ENCODE results near the gene ADGRV1. TPM values are rescaled to one million over a fixed set of nuclear protein-coding genes. Genes with fewer than 3 reads are reported as not detected.

Gene ADGRV1
- total RNA-seq, 1 donor from 2014 or later = not detected

DNA sequence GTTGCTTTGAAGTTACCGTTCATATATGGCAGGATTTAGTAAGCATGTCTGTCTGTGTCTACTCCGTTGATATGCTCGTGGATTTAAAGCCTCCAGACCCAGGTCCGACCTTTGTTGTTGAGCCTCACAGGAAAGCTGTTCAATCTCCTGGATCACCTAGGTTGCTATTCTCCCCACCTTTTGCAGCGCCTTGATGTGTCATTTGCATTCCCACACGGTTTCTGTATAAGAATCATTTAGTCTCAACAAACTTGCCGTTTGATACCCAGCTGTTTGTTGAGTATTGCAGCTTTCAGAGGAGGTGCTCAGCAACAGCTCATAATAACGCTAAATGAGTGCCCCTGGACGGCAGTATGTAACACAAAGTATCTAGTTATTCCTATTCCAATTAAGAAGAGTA, 1.2 kb upstream of the ADGRV1 start:
- peaks cover 96% of the 10 kb centered on the region for H3K27me3 ChIP-seq (ENCODE audit: low read depth)

DNA sequence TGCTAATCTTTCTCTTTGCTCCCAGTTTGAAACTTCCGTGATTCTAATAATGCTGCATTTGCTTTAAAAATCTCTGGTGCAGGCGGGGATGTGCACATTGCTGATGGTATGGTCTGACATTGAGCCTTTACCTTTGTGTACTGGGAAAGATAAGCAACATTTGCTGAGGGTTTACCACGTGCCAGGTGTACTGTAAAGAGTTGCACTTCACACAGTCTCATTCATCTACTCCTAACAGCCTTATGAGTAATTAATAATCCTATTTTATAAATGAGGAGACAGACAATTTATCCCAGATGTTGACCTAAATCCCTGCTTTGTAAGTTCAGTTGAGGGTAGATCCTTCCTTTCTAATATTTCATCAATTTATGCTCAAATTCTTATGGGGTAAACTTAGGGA, 726 bp upstream of the ADGRV1 start:
- no peak overlapping the region for H3K27ac ChIP-seq (replicated peaks)
- H3K36me3 ChIP-seq = no peaks in the 10 kb centered on the region
- H3K4me1 ChIP-seq = peaks cover 15% of the 10 kb centered on the region
- TF ChIP-seq, protein P1, sequence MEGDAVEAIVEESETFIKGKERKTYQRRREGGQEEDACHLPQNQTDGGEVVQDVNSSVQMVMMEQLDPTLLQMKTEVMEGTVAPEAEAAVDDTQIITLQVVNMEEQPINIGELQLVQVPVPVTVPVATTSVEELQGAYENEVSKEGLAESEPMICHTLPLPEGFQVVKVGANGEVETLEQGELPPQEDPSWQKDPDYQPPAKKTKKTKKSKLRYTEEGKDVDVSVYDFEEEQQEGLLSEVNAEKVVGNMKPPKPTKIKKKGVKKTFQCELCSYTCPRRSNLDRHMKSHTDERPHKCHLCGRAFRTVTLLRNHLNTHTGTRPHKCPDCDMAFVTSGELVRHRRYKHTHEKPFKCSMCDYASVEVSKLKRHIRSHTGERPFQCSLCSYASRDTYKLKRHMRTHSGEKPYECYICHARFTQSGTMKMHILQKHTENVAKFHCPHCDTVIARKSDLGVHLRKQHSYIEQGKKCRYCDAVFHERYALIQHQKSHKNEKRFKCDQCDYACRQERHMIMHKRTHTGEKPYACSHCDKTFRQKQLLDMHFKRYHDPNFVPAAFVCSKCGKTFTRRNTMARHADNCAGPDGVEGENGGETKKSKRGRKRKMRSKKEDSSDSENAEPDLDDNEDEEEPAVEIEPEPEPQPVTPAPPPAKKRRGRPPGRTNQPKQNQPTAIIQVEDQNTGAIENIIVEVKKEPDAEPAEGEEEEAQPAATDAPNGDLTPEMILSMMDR (IDR thresholded peaks at IDR 0.05; ENCODE audit: borderline replicate concordance) = no peak
- DNase-seq = no peak
- H3K9me3 ChIP-seq (replicated peaks) = no peaks in the 10 kb centered on the region
- intact Hi-C loops (cut with micrococcal nuclease) = no loop called here
- peak overlapping the region; percentile 59 for H3K4me3 ChIP-seq
- peaks cover 98% of the 10 kb centered on the region for H3K27me3 ChIP-seq (ENCODE audit: low read depth)

More for the DNA sequence above, 1.2 kb upstream of the ADGRV1 start:
- Histone ChIP-seq H3K27ac (replicated peaks) (no peak overlapping the region), H3K4me3 (no peak overlapping the region), H3K4me1 (peaks cover 15% of the 10 kb centered on the region), H3K36me3 (no peaks in the 10 kb centered on the region), H3K9me3 (replicated peaks) (no peaks in the 10 kb centered on the region)
- DNase-seq = no peak
- TF ChIP-seq, protein P1 (IDR thresholded peaks at IDR 0.05; ENCODE audit: borderline replicate concordance) = no peak
- intact Hi-C loops (cut with micrococcal nuclease) = no loop called here

DNA sequence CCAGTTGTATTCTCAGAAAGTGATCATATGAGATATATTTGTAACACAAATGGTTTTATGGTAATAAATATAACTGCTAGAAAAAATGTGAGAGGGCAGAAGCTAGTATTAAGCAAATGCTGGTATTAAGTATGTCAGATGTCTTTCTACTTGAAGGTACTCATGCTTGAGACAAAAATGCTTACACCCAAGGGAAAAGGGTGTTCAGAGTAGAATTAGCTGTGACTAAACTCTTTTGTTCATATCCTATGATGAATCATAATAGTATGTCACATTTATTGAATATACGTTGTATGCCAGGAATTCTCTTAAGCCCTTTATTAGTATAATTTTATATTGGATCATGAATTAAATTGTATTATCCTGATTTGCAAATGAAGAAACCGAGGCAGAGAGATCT, 2.2 kb downstream of the ADGRV1 start:
- intact Hi-C loops (cut with micrococcal nuclease) = no loop called here
- Histone ChIP-seq H3K36me3 (no peaks in the 10 kb centered on the region), H3K27ac (replicated peaks) (no peak overlapping the region), H3K27me3 (ENCODE audit: low read depth) (peaks cover 75% of the 10 kb centered on the region), H3K4me3 (no peak overlapping the region), H3K9me3 (replicated peaks) (no peaks in the 10 kb centered on the region), H3K4me1 (peaks cover 15% of the 10 kb centered on the region)
- TF ChIP-seq, protein P1 (IDR thresholded peaks at IDR 0.05; ENCODE audit: borderline replicate concordance) = no peak
- DNase-seq = no peak

DNA sequence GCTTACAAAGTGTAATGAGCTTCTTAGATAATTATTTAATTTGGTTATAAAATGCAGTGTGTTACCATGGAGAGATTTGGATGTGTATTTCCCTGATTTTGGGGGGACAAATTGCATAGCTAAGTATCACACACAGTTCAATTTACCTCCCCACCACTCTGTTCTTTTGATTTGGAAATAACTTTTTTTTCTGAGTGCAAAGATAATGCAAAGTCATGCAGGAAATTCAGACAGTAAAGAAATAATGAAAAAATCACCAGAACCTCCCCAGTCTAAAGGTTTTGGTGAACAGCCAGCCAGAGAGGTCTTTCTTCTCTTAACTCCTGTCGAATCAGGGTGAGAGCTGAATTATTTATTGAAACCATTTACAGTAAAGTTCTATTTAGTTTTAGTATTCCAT, 3.2 kb downstream of the ADGRV1 start:
- no peaks in the 10 kb centered on the region for H3K9me3 ChIP-seq (replicated peaks)
- no peak overlapping the region for H3K27ac ChIP-seq (replicated peaks)
- peaks cover 15% of the 10 kb centered on the region for H3K4me1 ChIP-seq
- no peak overlapping the region for H3K4me3 ChIP-seq
- intact Hi-C loops (cut with micrococcal nuclease) = no loop called here
- TF ChIP-seq, protein P1 (IDR thresholded peaks at IDR 0.05; ENCODE audit: borderline replicate concordance) = no peak
- no peak for DNase-seq
- H3K36me3 ChIP-seq = no peaks in the 10 kb centered on the region
- peaks cover 65% of the 10 kb centered on the region for H3K27me3 ChIP-seq (ENCODE audit: low read depth)

DNA sequence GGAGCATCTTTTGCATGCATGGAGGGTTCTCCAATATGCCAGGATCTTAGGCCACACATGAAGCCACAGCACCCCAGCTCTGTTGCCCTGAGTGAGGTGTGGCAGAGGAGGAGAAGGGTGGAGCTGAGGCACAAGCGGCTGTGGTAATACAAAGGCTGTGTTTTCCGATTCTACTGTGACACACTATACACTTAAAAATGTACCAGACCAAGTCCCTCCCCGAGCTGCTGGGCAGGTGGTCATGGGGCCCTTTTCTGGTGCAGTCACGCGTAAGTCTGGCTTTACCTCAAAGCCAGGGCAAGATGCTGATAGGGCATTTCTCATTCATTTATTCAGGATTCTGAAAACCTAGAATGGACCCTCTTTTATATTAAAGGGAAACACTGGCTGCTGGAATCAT, 3.7 kb downstream of the ADGRV1 start:
- intact Hi-C loops (cut with micrococcal nuclease) = no loop called here
- Histone ChIP-seq H3K27ac (replicated peaks) (no peak overlapping the region), H3K27me3 (ENCODE audit: low read depth) (peaks cover 59% of the 10 kb centered on the region), H3K4me1 (peaks cover 15% of the 10 kb centered on the region), H3K9me3 (replicated peaks) (no peaks in the 10 kb centered on the region), H3K4me3 (no peak overlapping the region), H3K36me3 (no peaks in the 10 kb centered on the region)
- DNase-seq = no peak
- TF ChIP-seq, protein P1 (IDR thresholded peaks at IDR 0.05; ENCODE audit: borderline replicate concordance) = no peak

DNA sequence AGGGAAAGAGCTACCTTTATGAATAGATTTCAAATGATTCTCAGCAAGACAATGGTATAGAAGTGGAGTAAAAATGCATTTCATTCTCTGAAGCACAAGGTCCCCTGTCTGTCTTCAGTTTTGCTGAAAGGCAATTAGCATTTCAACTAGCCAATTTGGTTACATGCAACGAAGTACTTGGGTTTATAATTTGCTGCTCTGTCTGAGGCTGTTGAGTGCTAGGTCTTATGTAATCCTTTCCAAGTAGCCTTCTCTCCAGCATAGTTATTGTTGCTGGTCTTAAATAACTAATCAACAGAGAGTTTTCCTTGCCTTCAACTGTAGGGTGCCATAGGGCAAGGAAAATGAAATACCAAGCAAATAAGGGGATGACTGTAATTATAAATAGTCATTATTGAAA, 4.5 kb downstream of the ADGRV1 start:
- H3K4me3 ChIP-seq = no peak overlapping the region
- TF ChIP-seq, protein P1 (IDR thresholded peaks at IDR 0.05; ENCODE audit: borderline replicate concordance) = no peak
- no peaks in the 10 kb centered on the region for H3K36me3 ChIP-seq
- peaks cover 51% of the 10 kb centered on the region for H3K27me3 ChIP-seq (ENCODE audit: low read depth)
- intact Hi-C loops (cut with micrococcal nuclease) = no loop called here
- no peak overlapping the region for H3K27ac ChIP-seq (replicated peaks)
- no peak for DNase-seq
- peaks cover 11% of the 10 kb centered on the region for H3K4me1 ChIP-seq
- H3K9me3 ChIP-seq (replicated peaks) = no peaks in the 10 kb centered on the region

Data from left ventricle myocardium inferior (tissue), 1 donor.